GM06990 (cell line): ENCODE data around the gene ZCCHC8.
A peak's percentile ranks its signal among the peaks of the same experiment; 100 is the strongest.
"Not testable (repeated sequence)": the region's sequence is repeated elsewhere in the genome, so short reads cannot be mapped to it uniquely, and the experiment has no call there.

ENCODE experiments used
- DNase-seq: peaks from one replicate; pipeline ENCODE4 v3.0.0-alpha.2; 2011; ENCODE audit not compliant: insufficient read length; ENCODE audit errors: extremely low read depth
- H3K27me3 ChIP-seq: replicated peaks from 2 replicates; pipeline ENCODE4 v1.6.0; 2011; ENCODE audit warnings: low read length; ENCODE audit not compliant: control insufficient read depth, insufficient read depth
- H3K36me3 ChIP-seq: 2 replicates; pipeline ENCODE4 v1.5.1; 2011; ENCODE audit warnings: low read length; ENCODE audit not compliant: control insufficient read depth, insufficient read depth
- H3K4me3 ChIP-seq: replicated peaks from 2 replicates; pipeline ENCODE4 v1.5.1; 2011; ENCODE audit warnings: low read depth, mild to moderate bottlenecking, control low read depth, low read length
- CTCF ChIP-seq: IDR thresholded peaks from 2 replicates; pipeline ENCODE4 v1.5.1; 2011; ENCODE audit warnings: low read length, control low read depth, mild to moderate bottlenecking, inconsistent platforms; ENCODE audit not compliant: insufficient read depth, poor library complexity, severe bottlenecking

Gene ZCCHC8

GRCh38 chr12:122473543-122474323 is 27.0 kb downstream of the ZCCHC8 start:
- Histone ChIP-seq H3K4me3 (no peak overlapping the region), H3K27me3 (no peaks in the 10 kb centered on the region), H3K36me3 (peaks cover 18% of the 10 kb centered on the region)
- no peak for TF ChIP-seq CTCF
- peak; percentile 48 for DNase-seq

- no peak for DNase-seq
- no peaks in the 10 kb centered on the region for H3K27me3 ChIP-seq
- peak; percentile 73 for TF ChIP-seq CTCF
- no peak overlapping the region for H3K4me3 ChIP-seq
- H3K36me3 ChIP-seq = peaks cover 16% of the 10 kb centered on the region
Observed at GRCh38 chr12:122471324-122472226, 29.2 kb downstream of the ZCCHC8 start.

GRCh38 chr12:122470576-122470975 is 30.2 kb downstream of the ZCCHC8 start:
- DNase-seq, H3K27me3 ChIP-seq, H3K4me3 ChIP-seq: not testable (repeated sequence)
- peaks cover 11% of the 10 kb centered on the region for H3K36me3 ChIP-seq

DNA sequence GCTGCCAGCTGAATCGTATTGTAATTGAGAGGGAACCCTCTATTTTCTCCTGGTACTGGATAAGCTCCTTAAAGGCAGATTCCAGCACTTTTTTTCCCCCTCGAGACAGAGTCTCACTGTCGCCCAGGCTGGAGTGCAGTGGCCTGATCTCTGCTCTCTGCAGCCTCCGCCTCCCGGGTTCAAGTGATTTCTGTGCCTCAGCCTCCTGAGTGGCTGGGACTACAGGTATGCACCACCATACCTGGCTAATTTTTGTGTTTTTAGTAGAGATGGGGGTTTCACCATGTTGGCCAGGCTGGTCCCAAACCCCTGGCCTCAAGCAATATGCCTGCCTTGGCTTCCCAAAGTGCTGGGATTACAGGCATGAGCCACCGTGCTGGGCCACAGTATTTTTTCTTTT is 30.9 kb downstream of the ZCCHC8 start:
- not testable (repeated sequence) for H3K36me3 ChIP-seq, H3K4me3 ChIP-seq, H3K27me3 ChIP-seq, DNase-seq

- Histone ChIP-seq H3K36me3 (peaks cover 2% of the 10 kb centered on the region), H3K27me3 (no peaks in the 10 kb centered on the region), H3K4me3 (no peak overlapping the region)
- no peak for TF ChIP-seq CTCF
- no peak for DNase-seq
Observed at GRCh38 chr12:122467983-122468382, 32.7 kb downstream of the ZCCHC8 start.

DNA sequence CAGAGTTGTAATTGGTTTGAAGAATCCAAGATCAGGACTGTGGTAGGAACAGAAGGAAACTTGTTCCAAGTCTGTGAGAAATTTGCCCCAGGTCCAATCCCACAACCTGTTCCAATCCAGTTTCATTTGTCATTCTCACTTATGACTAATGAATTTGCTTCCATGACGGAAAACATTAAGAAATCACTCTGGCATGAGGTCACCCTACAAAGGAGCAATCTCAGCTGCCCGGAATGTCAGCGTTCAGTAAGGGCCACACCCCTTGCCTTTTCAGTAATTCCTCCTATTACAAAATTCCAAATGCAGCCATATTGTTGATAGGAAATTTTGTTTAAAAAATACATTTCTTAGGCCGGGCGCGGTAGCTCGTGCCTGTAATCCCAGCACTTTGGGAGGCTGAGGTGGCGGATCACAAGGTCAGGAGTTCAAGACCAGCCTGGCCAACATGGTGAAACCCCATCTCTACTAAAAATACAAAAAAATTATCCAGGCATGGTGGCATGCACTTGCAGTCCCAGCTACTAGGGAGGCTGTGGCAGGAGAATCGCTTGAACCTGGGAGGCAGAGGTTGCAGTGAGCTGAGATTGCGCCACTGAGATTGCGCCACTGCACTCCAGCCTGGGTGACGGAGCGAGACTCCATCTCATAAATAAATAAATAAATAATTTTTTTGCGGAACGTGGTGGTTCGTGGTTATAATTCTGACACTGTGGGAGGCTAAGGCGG is 36.3 kb downstream of the ZCCHC8 start:
- DNase-seq, H3K27me3 ChIP-seq, H3K4me3 ChIP-seq, H3K36me3 ChIP-seq: not testable (repeated sequence)

DNA sequence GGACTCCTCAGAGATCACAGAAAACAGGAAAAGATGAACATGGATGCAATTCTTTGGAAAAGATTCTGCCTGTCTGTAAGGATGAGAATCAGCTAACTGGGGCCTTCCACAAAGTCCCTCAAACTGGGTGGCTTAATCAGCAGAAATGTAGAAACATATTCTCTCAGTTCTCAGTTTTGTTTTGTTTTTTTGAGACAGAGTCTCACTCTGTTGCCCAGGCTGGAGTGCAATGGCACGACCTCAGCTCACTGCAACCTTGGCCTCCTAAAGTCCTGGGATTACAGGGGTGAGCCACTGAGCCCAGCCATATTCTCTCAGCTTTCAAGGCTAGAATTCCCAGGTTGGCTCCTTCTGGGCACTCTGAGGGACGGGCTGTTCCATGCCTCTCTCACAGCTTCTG is 40.1 kb downstream of the ZCCHC8 start:
- no peak overlapping the region for H3K4me3 ChIP-seq
- DNase-seq = no peak
- no peaks in the 10 kb centered on the region for H3K27me3 ChIP-seq
- no peak for TF ChIP-seq CTCF
- H3K36me3 ChIP-seq = no peaks in the 10 kb centered on the region
